ENCODE data around the gene COTL1.

GRCh38 chr16:84662471-84662870, 44.6 kb upstream of the COTL1 start:
- no peak for TF ChIP-seq CTCF (IDR thresholded peaks at IDR 0.05)
- TF ChIP-seq POLR2A (IDR thresholded peaks at IDR 0.05) = no peak
- TF ChIP-seq EP300 (IDR thresholded peaks at IDR 0.05) = no peak
